K562 (cell line): Measurements from ENCODE around the gene CNMD. TPM values are rescaled to one million over a fixed set of nuclear protein-coding genes. Genes with fewer than 3 reads are reported as not detected.

ENCODE experiments used
- ATAC-seq: fragments of 200-7000 bp; cut with Tn5 transposase; 3 replicates; pipeline ENCODE4 v1.9.1; 2020; ENCODE audit warnings: moderate library complexity
- Bru-seq: library from RNA; stranded (reverse); fragments of 400-500 nt; gene quantifications from one replicate; lab custom pipeline; 2021; lab: Mats Ljungman, UMichigan
- BruChase-seq, 2 experiments: library from RNA; stranded (reverse); fragments of 400-500 nt; gene quantifications; one replicate each; lab custom pipeline; 2021; lab: Mats Ljungman, UMichigan
- BruUV-seq: library from RNA; stranded (reverse); fragments of 400-500 nt; replicated peaks from 2 replicates; lab custom pipeline; 2021; lab: Mats Ljungman, UMichigan
- CTCF ChIA-PET: fragments of 300-600 bp; formaldehyde crosslinking; extraction: SDS; loops from one replicate; lab custom pipeline; 2021; ENCODE audit warnings: low intra/inter-chr PET ratio; lab: Yijun Ruan, JAX
- POLR2A ChIA-PET: fragments of 300-600, 350-650 bp; sonication (Branson Sonifier 250); formaldehyde crosslinking; extraction: SDS; loops from one replicate; lab custom pipeline; 2021; ENCODE audit warnings: antibody characterized with exemption, inconsistent platforms; lab: Yijun Ruan, JAX
- DNase-seq, 4 experiments: peaks; one replicate each; pipeline versions ENCODE4 v3.0.0 to v3.0.0-alpha.2; 2011 to 2018; ENCODE audit warnings: low spot score in 3 of 4, mixed read lengths in 3 of 4; ENCODE audit errors: extremely low read depth in 1 of 4
- FAIRE-seq: peaks from 2 replicates; lab custom pipeline; 2011; peaks lifted over from hg19 to GRCh38; lab: Jason Lieb, UNC
- H2AFZ ChIP-seq: 2 replicates; pipeline ENCODE4 v1.6.0; 2011; ENCODE audit warnings: low read depth, low read length, control low read depth, inconsistent platforms
- H3K27ac ChIP-seq: fragments of 200-600 bp; 3 replicates; pipeline ENCODE4 v1.8.0; 2011; ENCODE audit warnings: low read depth, mild to moderate bottlenecking, control low read depth, inconsistent platforms, low read length, moderate library complexity, mixed read lengths; ENCODE audit errors: extremely low read depth
- H3K27me3 ChIP-seq, 2 experiments: fragments of 300-600 bp in 1 of 2; 2 replicates in 1 of 2; 3 replicates in 1 of 2; pipeline versions ENCODE4 v1.6.0 to v1.8.0; 2011; ENCODE audit warnings: inconsistent platforms in 2 of 2, low read length in 2 of 2, mild to moderate bottlenecking in 1 of 2, mixed read lengths in 1 of 2, moderate library complexity in 1 of 2; ENCODE audit not compliant: control insufficient read depth in 2 of 2, insufficient read depth in 2 of 2
- H3K36me3 ChIP-seq: fragments of 300-600 bp; 3 replicates; pipeline ENCODE4 v1.8.0; 2011; ENCODE audit warnings: mild to moderate bottlenecking, low read length, inconsistent platforms; ENCODE audit not compliant: control insufficient read depth, insufficient read depth
- H3K4me1 ChIP-seq, 2 experiments: fragments of 200-600 bp in 1 of 2; replicated peaks in 1 of 2; 2 replicates in 1 of 2; 3 replicates in 1 of 2; pipeline versions ENCODE4 v1.5.1 to v1.8.0; 2011; ENCODE audit warnings: inconsistent platforms in 2 of 2, low read length in 2 of 2, mild to moderate bottlenecking in 1 of 2, mixed read lengths in 1 of 2, moderate library complexity in 1 of 2; ENCODE audit not compliant: control insufficient read depth in 2 of 2, insufficient read depth in 2 of 2
- H3K4me2 ChIP-seq: 2 replicates; pipeline ENCODE4 v1.6.1; 2011; ENCODE audit warnings: low read length, control low read depth, inconsistent platforms, mixed read lengths; ENCODE audit not compliant: insufficient read depth
- H3K4me3 ChIP-seq: fragments of 200-600 bp; sonication (generic), shearing (Covaris generic); 2 replicates; pipeline ENCODE4 v1.5.1; 2016; ENCODE audit warnings: control low read depth, inconsistent platforms
- H3K79me2 ChIP-seq: fragments of 200-600 bp; 3 replicates; pipeline ENCODE4 v1.8.0; 2011; ENCODE audit warnings: low read length, inconsistent platforms; ENCODE audit not compliant: control insufficient read depth, insufficient read depth
- H3K9ac ChIP-seq, 2 experiments: 2 replicates each; pipeline versions ENCODE4 v1.6.0 to v1.6.1; 2011; ENCODE audit warnings: low read depth in 2 of 2, low read length in 2 of 2, control low read depth in 1 of 2, inconsistent platforms in 1 of 2, mild to moderate bottlenecking in 1 of 2, mixed read lengths in 1 of 2; ENCODE audit not compliant: insufficient read depth in 1 of 2
- H3K9me1 ChIP-seq: one replicate; pipeline ENCODE4 v1.6.0; 2011; ENCODE audit warnings: inconsistent platforms, mild to moderate bottlenecking, low read length, moderate library complexity; ENCODE audit not compliant: control insufficient read depth, insufficient read depth
- H3K9me3 ChIP-seq: replicated peaks from 2 replicates; pipeline ENCODE4 v1.5.1; 2011; ENCODE audit warnings: low read depth, low read length, inconsistent platforms; ENCODE audit not compliant: control insufficient read depth, insufficient read depth
- H4K20me1 ChIP-seq: replicated peaks from 2 replicates; pipeline ENCODE4 v1.6.1; 2011; ENCODE audit warnings: low read length, inconsistent platforms, mixed read lengths; ENCODE audit not compliant: control insufficient read depth, insufficient read depth
- DLX4 ChIP-seq: fragments of 250-450 bp; sonication (Bioruptor Pico); IDR thresholded peaks from 2 replicates; pipeline ENCODE4 v1.6.1; 2021; ENCODE audit warnings: mild to moderate bottlenecking
- JUNB ChIP-seq: fragments of 450-650 bp; formaldehyde crosslinking; conservative IDR thresholded peaks from 2 replicates; pipeline ENCODE4 v1.4.0; 2020; ENCODE audit warnings: mild to moderate bottlenecking
- NFYB ChIP-seq: IDR thresholded peaks from 2 replicates; pipeline ENCODE4 v1.6.1; 2011; ENCODE audit warnings: mild to moderate bottlenecking, moderate library complexity; ENCODE audit not compliant: insufficient read length; ENCODE audit errors: extremely low read depth
- SREBF1 ChIP-seq: fragments of 150-350 bp; IDR thresholded peaks from 2 replicates; pipeline ENCODE4 v1.6.1; 2014; ENCODE audit warnings: antibody characterized with exemption, low read depth, low read length, borderline replicate concordance
- WGBS: fragments of 100-300 bp; shearing (Covaris generic); methylation state at CpG from one replicate; pipeline ENCODE4 v1.1.6; 2016; ENCODE audit warnings: low coverage, mixed read lengths; ENCODE audit not compliant: insufficient coverage; ENCODE audit errors: missing lambda C conversion rate; 5-methylcytosine and 5-hydroxymethylcytosine counted together
- in situ Hi-C: fragments of 300-500 bp; cut with MboI; formaldehyde crosslinking; loops from 4 replicates; pipeline ENCODE4 v1.15.0; 2018; ENCODE audit warnings: inconsistent platforms, mixed read lengths
- intact Hi-C: fragments of 100-400 bp; cut with micrococcal nuclease; formaldehyde crosslinking; loops from 2 replicates; pipeline ENCODE4 v1.14.2; 2022
- long read RNA-seq, 3 experiments: library from polyadenylated mRNA in 2 of 3; library from RNA in 1 of 3; unstranded in 2 of 3; stranded (forward) in 1 of 3; transcript quantifications; one replicate each; pipeline ENCODE4 v2.0.0, GENCODE V29; 2019 to 2022
- polyA minus RNA-seq, 3 experiments: library from RNA; depleted of rRNA, polyadenylated mRNA; stranded (reverse); fragments of >200 nt; gene quantifications; 2 replicates each; pipeline ENCODE4 v1.2.3, GENCODE V29; 2011
- polyA plus RNA-seq, 8 experiments: library from polyadenylated mRNA; depleted of rRNA in 4 of 8; stranded (reverse) in 5 of 8; unstranded in 3 of 8; fragments of >200 nt; fragmentation: Nextera tagmentation in 2 of 8; fragmentation: Illumina TruSeq in 1 of 8; extraction: Ambion mirVana in 2 of 8; extraction: Trizol in 1 of 8; gene quantifications; 2 replicates each; pipeline versions ENCODE4 v1.2.1 to v1.2.3, GENCODE V29; 2011 to 2014; ENCODE audit warnings: inconsistent platforms in 1 of 8, missing spikeins in 1 of 8
- total RNA-seq, 7 experiments: library from RNA; depleted of rRNA in 6 of 7; stranded (reverse); fragments of >200 nt in 6 of 7; fragmentation: Illumina TruSeq in 2 of 7; extraction: Trizol in 2 of 7; gene quantifications; 2 replicates each; pipeline versions ENCODE4 v1.2.1 to v1.2.3, GENCODE V29; 2011 to 2021; ENCODE audit warnings: low replicate concordance in 1 of 7

CNMD gene
- not detected in 2 replicates for total RNA-seq (2011; cell fraction: chromatin; rRNA removed; ENCODE audit: low replicate concordance)
- total RNA-seq (2011; cell fraction: nucleolus; rRNA removed) = not detected in 2 replicates
- total RNA-seq (2011; cell fraction: nucleoplasm; rRNA removed) = not detected in 2 replicates
- not detected in 2 replicates for total RNA-seq (2014; rRNA removed)
- total RNA-seq (2014; rRNA removed; fragmentation: Illumina TruSeq; extraction: Trizol) = not detected in 2 replicates
- not detected in 2 replicates for total RNA-seq (2015; rRNA removed; fragmentation: Illumina TruSeq; extraction: Trizol)
- total RNA-seq (2021) = not detected in 2 replicates
- polyA plus RNA-seq (2011; rRNA removed) = not detected in 2 replicates
- not detected in 2 replicates for polyA plus RNA-seq (2011; cell fraction: cytosol; rRNA removed)
- polyA plus RNA-seq (2011; cell fraction: nucleus; rRNA removed) = not detected in 2 replicates
- polyA plus RNA-seq (2012) = not detected in 2 replicates
- polyA plus RNA-seq (2014; fragmentation: Illumina TruSeq; extraction: Trizol) = not detected in 2 replicates
- not detected for polyA plus RNA-seq (2014; fragmentation: Nextera tagmentation; extraction: Ambion mirVana)
- not detected in 2 replicates for polyA plus RNA-seq (2014; rRNA removed)
- polyA minus RNA-seq (2011; rRNA and poly(A)+ RNA removed) = not detected in 2 replicates
- polyA minus RNA-seq (2011; cell fraction: cytosol; rRNA and poly(A)+ RNA removed) = not detected in 2 replicates
- polyA minus RNA-seq (2011; cell fraction: nucleus; rRNA and poly(A)+ RNA removed) = not detected in 2 replicates
- Bru-seq, nascent RNA = percentile 8 among the genes with signal in this experiment
- not detected for BruChase-seq, experiment 1, labeled RNA remaining after a 2-hour chase
- BruChase-seq, experiment 2, labeled RNA remaining after a 6-hour chase = not detected
- long read RNA-seq, experiment 1 = 0 reads
- long read RNA-seq, experiment 2 = 0 reads
- long read RNA-seq, experiment 3 = 0 reads

GRCh38 chr13:52739468-52740071, at the start of gene CNMD:
CNMD (minus strand) TSS chr13:52739820; CDS start chr13:52739701, 119 bp downstream.
- CTCF ChIA-PET = no interaction called here
- in situ Hi-C loops = no loop called here
- POLR2A ChIA-PET = no interaction called here
- Histone ChIP-seq H3K4me1 (peaks cover 0 to 11% of the 10 kb centered on the region in 2 experiments; a peak in 2 of 5 replicates), H3K27ac (no peak within 1 kb of the TSS), H3K36me3 (no peaks in the 10 kb centered on the region), H3K27me3 (peaks cover 0 to 18% of the 10 kb centered on the region in 2 experiments; a peak in 2 of 5 replicates), H3K4me2 (peak within 1 kb of the TSS; percentile 60), H3K4me3 (peak within 1 kb of the TSS; percentile 18; the same call in 1 of the 2 replicates), H3K9me3 (no peaks in the 10 kb centered on the region), H3K79me2 (no peaks in the 10 kb centered on the region), H3K9me1 (no peaks in the 10 kb centered on the region), H2AFZ (peak within 1 kb of the TSS; percentile 85), H3K9ac (peak within 1 kb of the TSS in 1 of 2 experiments; percentile 56; a peak in 2 of 4 replicates), H4K20me1 (no peaks in the 10 kb centered on the region)
- DNase-seq = no peak
- ATAC-seq = no peak
- TF ChIP-seq SREBF1 (no peak), NFYB (no peak), JUNB (CRISPR knock-in tag) (no peak), DLX4 (CRISPR knock-in tag) (no peak)
- FAIRE-seq = no peak
- 50% methylated on average over 12 of the region's 34 CpGs for WGBS
- no TSS peak for BruUV-seq
- intact Hi-C loops = loop anchor here (5.0 kb wide), 1 partner anchor 72 kb away; no protein-coding TSS in a partner anchor
